HG02938 (cell line): Measurements from ENCODE around the gene LAMA4.
A peak's percentile ranks its signal among the peaks of the same experiment; 100 is the strongest.
"Not testable (repeated sequence)": the region's sequence is repeated elsewhere in the genome, so short reads cannot be mapped to it uniquely, and the experiment has no call there.

Experiments
- ATAC-seq: cut with Tn5 transposase; IDR thresholded peaks from one replicate; pipeline ENCODE4 v1.9.1; 2021; ENCODE audit warnings: mild to moderate bottlenecking, moderate library complexity; ENCODE audit not compliant: unreplicated experiment

LAMA4 gene

GRCh38 chr6:112106026-112106425, 148.3 kb downstream of the LAMA4 start:
- not testable (repeated sequence) for ATAC-seq

- ATAC-seq = no peak
Measured at GRCh38 chr6:112100561-112100960, 153.8 kb downstream of the LAMA4 start.

- ATAC-seq = no peak
Measured at GRCh38 chr6:112096901-112097300, 157.5 kb downstream of the LAMA4 start.

- no peak for ATAC-seq
Measured at GRCh38 chr6:112087916-112088315, 166.5 kb downstream of the LAMA4 start.

GRCh38 chr6:112087136-112087911, 167.0 kb downstream of the LAMA4 start, which contains the start of the genes FAM229B and TUBE1:
Gene FAM229B, plus strand, starts transcription at chr6:112087591. Its CDS starts 11,693 bp downstream, at chr6:112099284.
Gene TUBE1, minus strand, starts transcription at chr6:112087482. Its CDS starts 48 bp downstream, at chr6:112087434.
- ATAC-seq = peak; percentile 96

- ATAC-seq = peak; percentile 20
Measured at GRCh38 chr6:112086744-112087135, 167.6 kb downstream of the LAMA4 start.

- no peak for ATAC-seq
Measured at GRCh38 chr6:112085286-112086065, 168.9 kb downstream of the LAMA4 start.

- ATAC-seq = no peak
Measured at GRCh38 chr6:112081569-112081968, 172.8 kb downstream of the LAMA4 start.

GRCh38 chr6:112066606-112067005, 187.8 kb downstream of the LAMA4 start:
- ATAC-seq = no peak

- ATAC-seq = no peak
Measured at GRCh38 chr6:112065426-112065986, 188.9 kb downstream of the LAMA4 start.

- ATAC-seq = no peak
Measured at GRCh38 chr6:112062966-112063365, 191.4 kb downstream of the LAMA4 start.

GRCh38 chr6:112061605-112062004, 192.8 kb downstream of the LAMA4 start:
- ATAC-seq = no peak
